HEK293 (cell line): ENCODE measurements around the gene BLMH.

Experiments used
- CTCF ChIA-PET: fragments of 350-600 bp; formaldehyde crosslinking; extraction: SDS; loops from one replicate; lab custom pipeline; 2021; ENCODE audit warnings: antibody characterized with exemption; lab: Yijun Ruan, JAX
- POLR2A ChIA-PET: fragments of 300-600 bp; formaldehyde crosslinking; extraction: SDS; loops from one replicate; lab custom pipeline; 2020; ENCODE audit warnings: antibody characterized with exemption, inconsistent platforms; lab: Yijun Ruan, JAX
- H3K27ac ChIP-seq: fragments of 200-500 bp; sonication (Bioruptor generic); 2 replicates; pipeline ENCODE4 v1.5.1; 2014; ENCODE audit warnings: low read depth, low read length, control low read depth, inconsistent platforms; ENCODE audit errors: extremely low read depth
- H3K36me3 ChIP-seq, 2 experiments: fragments of 200-500 bp in 1 of 2; sonication (Bioruptor generic) in 1 of 2; 1 replicate in 1 of 2; 2 replicates in 1 of 2; pipeline ENCODE4 v1.5.1; 2014 to 2017; ENCODE audit warnings: inconsistent platforms in 2 of 2, low read length in 2 of 2; ENCODE audit not compliant: control insufficient read depth in 2 of 2, insufficient read depth in 1 of 2
- H3K4me1 ChIP-seq: fragments of 200-500 bp; sonication (Bioruptor generic); 2 replicates; pipeline ENCODE4 v1.5.1; 2014; ENCODE audit warnings: mild to moderate bottlenecking, low read length, inconsistent platforms; ENCODE audit not compliant: control insufficient read depth, insufficient read depth
- H3K4me3 ChIP-seq: 2 replicates; pipeline ENCODE4 v1.5.1; 2011; ENCODE audit warnings: low read depth, mild to moderate bottlenecking, control low read depth, low read length, moderate library complexity
- H3K9me3 ChIP-seq: fragments of 200-500 bp; sonication (Bioruptor generic); 2 replicates; pipeline ENCODE4 v1.5.1; 2014; ENCODE audit warnings: low read depth, low read length, inconsistent platforms; ENCODE audit not compliant: control insufficient read depth, insufficient read depth
- ATF2 ChIP-seq: fragments of 450-650 bp; formaldehyde crosslinking; IDR thresholded peaks from 2 replicates; pipeline ENCODE4 v1.5.1; 2016; ENCODE audit warnings: missing biosample characterization, missing genetic modification characterization, low read depth
- BCL11A ChIP-seq: fragments of 450-650 bp; formaldehyde crosslinking; IDR thresholded peaks from 2 replicates; pipeline ENCODE4 v1.5.1; 2016; ENCODE audit warnings: low read depth, missing biosample characterization, missing genetic modification characterization
- KLF16 ChIP-seq: fragments of 450-650 bp; formaldehyde crosslinking; IDR thresholded peaks from 2 replicates; pipeline ENCODE4 v1.5.1; 2017; ENCODE audit warnings: missing biosample characterization, missing genetic modification characterization
- MYNN ChIP-seq: fragments of 450-650 bp; formaldehyde crosslinking; IDR thresholded peaks from 2 replicates; pipeline ENCODE4 v1.5.1; 2016; ENCODE audit warnings: missing biosample characterization, missing genetic modification characterization, borderline replicate concordance
- OSR2 ChIP-seq: fragments of 450-650 bp; formaldehyde crosslinking; IDR thresholded peaks from 2 replicates; pipeline ENCODE4 v1.5.1; 2016; ENCODE audit warnings: missing biosample characterization, missing genetic modification characterization
- SCRT2 ChIP-seq: fragments of 450-650 bp; formaldehyde crosslinking; IDR thresholded peaks from 2 replicates; pipeline ENCODE4 v1.5.1; 2016; ENCODE audit warnings: missing biosample characterization, missing genetic modification characterization
- SP7 ChIP-seq: fragments of 450-650 bp; formaldehyde crosslinking; IDR thresholded peaks from 2 replicates; pipeline ENCODE4 v1.5.1; 2016; ENCODE audit warnings: missing biosample characterization, missing genetic modification characterization
- WT1 ChIP-seq: fragments of 450-650 bp; formaldehyde crosslinking; IDR thresholded peaks from 2 replicates; pipeline ENCODE4 v1.5.1; 2016; ENCODE audit warnings: missing biosample characterization, missing genetic modification characterization
- ZBTB7A ChIP-seq: fragments of 450-650 bp; formaldehyde crosslinking; IDR thresholded peaks from 2 replicates; pipeline ENCODE4 v1.5.1; 2016; ENCODE audit warnings: low read depth, missing biosample characterization, missing genetic modification characterization
- ZBTB8A ChIP-seq: fragments of 450-650 bp; formaldehyde crosslinking; IDR thresholded peaks from 2 replicates; pipeline ENCODE4 v1.5.1; 2016; ENCODE audit warnings: missing biosample characterization, missing genetic modification characterization
- ZNF114 ChIP-seq: fragments of 450-650 bp; formaldehyde crosslinking; IDR thresholded peaks from 2 replicates; pipeline ENCODE4 v1.5.0; 2017; ENCODE audit warnings: missing biosample characterization, missing genetic modification characterization
- ZNF140 ChIP-seq: fragments of 450-650 bp; formaldehyde crosslinking; IDR thresholded peaks from 2 replicates; pipeline ENCODE4 v1.5.1; 2016; ENCODE audit warnings: missing biosample characterization, missing genetic modification characterization
- ZNF18 ChIP-seq: fragments of 450-650 bp; formaldehyde crosslinking; IDR thresholded peaks from 2 replicates; pipeline ENCODE4 v1.5.1; 2016; ENCODE audit warnings: missing biosample characterization, missing genetic modification characterization
- ZNF239 ChIP-seq: fragments of 450-650 bp; formaldehyde crosslinking; IDR thresholded peaks from 2 replicates; pipeline ENCODE4 v1.5.1; 2016; ENCODE audit warnings: missing biosample characterization, missing genetic modification characterization
- ZNF404 ChIP-seq: fragments of 450-650 bp; formaldehyde crosslinking; IDR thresholded peaks from 2 replicates; pipeline ENCODE4 v1.5.1; 2017; ENCODE audit warnings: missing biosample characterization, missing genetic modification characterization
- ZNF423 ChIP-seq: fragments of 450-650 bp; formaldehyde crosslinking; IDR thresholded peaks from 2 replicates; pipeline ENCODE4 v1.5.1; 2016; ENCODE audit warnings: missing biosample characterization, missing genetic modification characterization
- ZNF513 ChIP-seq: fragments of 450-650 bp; IDR thresholded peaks from 2 replicates; pipeline ENCODE4 v1.5.1; 2018; ENCODE audit warnings: missing biosample characterization, missing genetic modification characterization
- ZNF548 ChIP-seq: fragments of 450-650 bp; formaldehyde crosslinking; IDR thresholded peaks from 2 replicates; pipeline ENCODE4 v1.5.1; 2016; ENCODE audit warnings: missing biosample characterization, missing genetic modification characterization
- ZNF571 ChIP-seq: fragments of 450-650 bp; formaldehyde crosslinking; IDR thresholded peaks from 2 replicates; pipeline ENCODE4 v1.5.0; 2017; ENCODE audit warnings: missing biosample characterization, missing genetic modification characterization
- ZNF629 ChIP-seq: fragments of 450-650 bp; formaldehyde crosslinking; IDR thresholded peaks from 2 replicates; pipeline ENCODE4 v1.5.1; 2017; ENCODE audit warnings: missing biosample characterization, missing genetic modification characterization
- ZNF701 ChIP-seq: fragments of 450-650 bp; formaldehyde crosslinking; IDR thresholded peaks from 2 replicates; pipeline ENCODE4 v1.5.1; 2016; ENCODE audit warnings: missing biosample characterization, missing genetic modification characterization
- ZNF707 ChIP-seq: fragments of 450-650 bp; formaldehyde crosslinking; IDR thresholded peaks from 2 replicates; pipeline ENCODE4 v1.5.1; 2016; ENCODE audit warnings: missing biosample characterization, missing genetic modification characterization
- ZNF777 ChIP-seq: fragments of 450-650 bp; formaldehyde crosslinking; IDR thresholded peaks from 2 replicates; pipeline ENCODE4 v1.5.1; 2017; ENCODE audit warnings: missing biosample characterization, missing genetic modification characterization, borderline replicate concordance
- TF ChIP-seq, protein P1 (sequence below): fragments of 450-650 bp; formaldehyde crosslinking; optimal IDR thresholded peaks from 2 replicates; pipeline ENCODE3; 2016; ENCODE audit warnings: missing biosample characterization, mild to moderate bottlenecking, missing genetic modification characterization
- TF ChIP-seq, protein P2 (sequence below): fragments of 450-650 bp; formaldehyde crosslinking; IDR thresholded peaks from 2 replicates; pipeline ENCODE4 v1.5.1; 2016; ENCODE audit warnings: missing biosample characterization, missing genetic modification characterization
- TF ChIP-seq, protein P3 (sequence below): fragments of 450-650 bp; formaldehyde crosslinking; IDR thresholded peaks from 2 replicates; pipeline ENCODE4 v1.5.1; 2016; ENCODE audit warnings: missing biosample characterization, missing genetic modification characterization

Gene BLMH

DNA sequence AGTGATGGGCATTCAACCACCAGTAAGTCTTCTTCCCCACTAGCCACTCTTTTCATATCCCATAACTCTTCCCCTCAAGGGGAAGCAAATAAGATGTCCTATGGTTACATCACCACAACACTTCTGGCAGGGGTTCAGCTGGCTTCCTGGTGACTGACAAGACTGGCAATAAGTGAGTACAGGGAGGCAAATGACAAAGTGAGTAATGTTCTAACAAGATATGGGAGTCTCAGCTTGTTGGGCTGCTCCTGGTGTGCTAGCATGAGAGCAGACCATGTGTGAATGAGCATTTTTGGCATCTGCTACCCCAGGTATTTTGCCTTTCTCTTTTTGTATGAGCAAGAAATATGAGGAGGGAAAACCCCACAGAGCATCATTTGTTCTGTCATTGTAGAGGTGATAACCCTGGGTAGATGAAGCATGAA lies 32.2 kb upstream of the BLMH start:
- Histone ChIP-seq H3K9me3 (no peaks in the 10 kb centered on the region), H3K4me3 (no peak overlapping the region), H3K27ac (no peak overlapping the region), H3K4me1 (0 out of 2 replicates have a peak, but pooled peaks cover 3% of the 10 kb centered on the region), H3K36me3 (no peaks in the 10 kb centered on the region)
- POLR2A ChIA-PET, result interaction anchor here (1.2 to 1.3 kb wide), 2 partner anchors 32 to 33 kb away, joined by 3 read pairs; partner anchors contain the start of gene BLMH
- CTCF ChIA-PET, result interaction anchor here (0.7 to 2.9 kb wide), 7 partner anchors 11 to 502 kb away, joined by 3 to 12 read pairs (median 3); no protein-coding TSS in a partner anchor
- TF ChIP-seq BCL11A (tag by site-specific recombination), result no peak
- TF ChIP-seq ZNF707 (tag by site-specific recombination), result no peak
- TF ChIP-seq, protein P1, sequence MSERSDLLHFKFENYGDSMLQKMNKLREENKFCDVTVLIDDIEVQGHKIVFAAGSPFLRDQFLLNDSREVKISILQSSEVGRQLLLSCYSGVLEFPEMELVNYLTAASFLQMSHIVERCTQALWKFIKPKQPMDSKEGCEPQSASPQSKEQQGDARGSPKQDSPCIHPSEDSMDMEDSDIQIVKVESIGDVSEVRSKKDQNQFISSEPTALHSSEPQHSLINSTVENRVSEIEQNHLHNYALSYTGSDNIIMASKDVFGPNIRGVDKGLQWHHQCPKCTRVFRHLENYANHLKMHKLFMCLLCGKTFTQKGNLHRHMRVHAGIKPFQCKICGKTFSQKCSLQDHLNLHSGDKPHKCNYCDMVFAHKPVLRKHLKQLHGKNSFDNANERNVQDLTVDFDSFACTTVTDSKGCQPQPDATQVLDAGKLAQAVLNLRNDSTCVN (tag by site-specific recombination), result no peak
- TF ChIP-seq KLF16, result no peak
- no peak for TF ChIP-seq ZBTB8A (tag by site-specific recombination)
- no peak for TF ChIP-seq ZNF18 (tag by site-specific recombination)
- TF ChIP-seq, protein P2, sequence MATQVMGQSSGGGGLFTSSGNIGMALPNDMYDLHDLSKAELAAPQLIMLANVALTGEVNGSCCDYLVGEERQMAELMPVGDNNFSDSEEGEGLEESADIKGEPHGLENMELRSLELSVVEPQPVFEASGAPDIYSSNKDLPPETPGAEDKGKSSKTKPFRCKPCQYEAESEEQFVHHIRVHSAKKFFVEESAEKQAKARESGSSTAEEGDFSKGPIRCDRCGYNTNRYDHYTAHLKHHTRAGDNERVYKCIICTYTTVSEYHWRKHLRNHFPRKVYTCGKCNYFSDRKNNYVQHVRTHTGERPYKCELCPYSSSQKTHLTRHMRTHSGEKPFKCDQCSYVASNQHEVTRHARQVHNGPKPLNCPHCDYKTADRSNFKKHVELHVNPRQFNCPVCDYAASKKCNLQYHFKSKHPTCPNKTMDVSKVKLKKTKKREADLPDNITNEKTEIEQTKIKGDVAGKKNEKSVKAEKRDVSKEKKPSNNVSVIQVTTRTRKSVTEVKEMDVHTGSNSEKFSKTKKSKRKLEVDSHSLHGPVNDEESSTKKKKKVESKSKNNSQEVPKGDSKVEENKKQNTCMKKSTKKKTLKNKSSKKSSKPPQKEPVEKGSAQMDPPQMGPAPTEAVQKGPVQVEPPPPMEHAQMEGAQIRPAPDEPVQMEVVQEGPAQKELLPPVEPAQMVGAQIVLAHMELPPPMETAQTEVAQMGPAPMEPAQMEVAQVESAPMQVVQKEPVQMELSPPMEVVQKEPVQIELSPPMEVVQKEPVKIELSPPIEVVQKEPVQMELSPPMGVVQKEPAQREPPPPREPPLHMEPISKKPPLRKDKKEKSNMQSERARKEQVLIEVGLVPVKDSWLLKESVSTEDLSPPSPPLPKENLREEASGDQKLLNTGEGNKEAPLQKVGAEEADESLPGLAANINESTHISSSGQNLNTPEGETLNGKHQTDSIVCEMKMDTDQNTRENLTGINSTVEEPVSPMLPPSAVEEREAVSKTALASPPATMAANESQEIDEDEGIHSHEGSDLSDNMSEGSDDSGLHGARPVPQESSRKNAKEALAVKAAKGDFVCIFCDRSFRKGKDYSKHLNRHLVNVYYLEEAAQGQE (tag by site-specific recombination), result no peak
- TF ChIP-seq SP7 (tag by site-specific recombination), result peak; percentile 60; the same call in 1 of the 2 replicates
- TF ChIP-seq ZNF629 (tag by site-specific recombination), result no peak
- TF ChIP-seq OSR2 (tag by site-specific recombination), result peak; percentile 86
- TF ChIP-seq ZNF239, result no peak
- peak; percentile 68 for TF ChIP-seq ATF2 (tag by site-specific recombination)
- TF ChIP-seq ZNF404, result no peak
- no peak for TF ChIP-seq ZNF571 (tag by site-specific recombination)
- TF ChIP-seq ZBTB7A (tag by site-specific recombination), result no peak
- TF ChIP-seq, protein P3, sequence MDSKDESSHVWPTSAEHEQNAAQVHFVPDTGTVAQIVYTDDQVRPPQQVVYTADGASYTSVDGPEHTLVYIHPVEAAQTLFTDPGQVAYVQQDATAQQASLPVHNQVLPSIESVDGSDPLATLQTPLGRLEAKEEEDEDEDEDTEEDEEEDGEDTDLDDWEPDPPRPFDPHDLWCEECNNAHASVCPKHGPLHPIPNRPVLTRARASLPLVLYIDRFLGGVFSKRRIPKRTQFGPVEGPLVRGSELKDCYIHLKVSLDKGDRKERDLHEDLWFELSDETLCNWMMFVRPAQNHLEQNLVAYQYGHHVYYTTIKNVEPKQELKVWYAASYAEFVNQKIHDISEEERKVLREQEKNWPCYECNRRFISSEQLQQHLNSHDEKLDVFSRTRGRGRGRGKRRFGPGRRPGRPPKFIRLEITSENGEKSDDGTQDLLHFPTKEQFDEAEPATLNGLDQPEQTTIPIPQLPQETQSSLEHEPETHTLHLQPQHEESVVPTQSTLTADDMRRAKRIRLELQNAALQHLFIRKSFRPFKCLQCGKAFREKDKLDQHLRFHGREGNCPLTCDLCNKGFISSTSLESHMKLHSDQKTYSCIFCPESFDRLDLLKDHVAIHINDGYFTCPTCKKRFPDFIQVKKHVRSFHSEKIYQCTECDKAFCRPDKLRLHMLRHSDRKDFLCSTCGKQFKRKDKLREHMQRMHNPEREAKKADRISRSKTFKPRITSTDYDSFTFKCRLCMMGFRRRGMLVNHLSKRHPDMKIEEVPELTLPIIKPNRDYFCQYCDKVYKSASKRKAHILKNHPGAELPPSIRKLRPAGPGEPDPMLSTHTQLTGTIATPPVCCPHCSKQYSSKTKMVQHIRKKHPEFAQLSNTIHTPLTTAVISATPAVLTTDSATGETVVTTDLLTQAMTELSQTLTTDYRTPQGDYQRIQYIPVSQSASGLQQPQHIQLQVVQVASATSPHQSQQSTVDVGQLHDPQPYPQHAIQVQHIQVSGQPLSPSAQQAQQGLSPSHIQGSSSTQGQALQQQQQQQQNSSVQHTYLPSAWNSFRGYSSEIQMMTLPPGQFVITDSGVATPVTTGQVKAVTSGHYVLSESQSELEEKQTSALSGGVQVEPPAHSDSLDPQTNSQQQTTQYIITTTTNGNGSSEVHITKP (tag by site-specific recombination), result peak; percentile 95
- no peak for TF ChIP-seq ZNF548 (tag by site-specific recombination)
- no peak for TF ChIP-seq ZNF140
- no peak for TF ChIP-seq ZNF114
- peak; percentile 64 for TF ChIP-seq WT1 (tag by site-specific recombination)
- no peak for TF ChIP-seq ZNF777
- TF ChIP-seq ZNF423 (tag by site-specific recombination), result no peak
- no peak for TF ChIP-seq SCRT2 (tag by site-specific recombination)
- no peak for TF ChIP-seq ZNF701 (tag by site-specific recombination)
- no peak for TF ChIP-seq MYNN (tag by site-specific recombination)
- no peak for TF ChIP-seq ZNF513 (tag by site-specific recombination)
